ENCODE results near the gene CBFA2T3.

CBFA2T3 gene

GRCh38 chr16:88833086-88833485, 143.9 kb downstream of the CBFA2T3 start:
- peaks cover 11 to 69% (median 33%) of the 10 kb centered on the region in 3 donors for H3K36me3 ChIP-seq
- no peaks in the 10 kb centered on the region for H3K4me1 ChIP-seq
- no peak for DNase-seq
- no peak overlapping the region for H3K27ac ChIP-seq
- H3K27me3 ChIP-seq: no peaks in the 10 kb centered on the region
- intact Hi-C loops (cut with DNase I; ENCODE audit: low total_unique reads): no loop called here
- no peak overlapping the region for H3K4me3 ChIP-seq
- TF ChIP-seq CTCF (IDR thresholded peaks at IDR 0.05): no peak
- no peaks in the 10 kb centered on the region for H3K9me3 ChIP-seq

GRCh38 chr16:88831838-88832237, 145.2 kb downstream of the CBFA2T3 start:
- Histone ChIP-seq H3K27ac (no peak overlapping the region), H3K9me3 (no peaks in the 10 kb centered on the region), H3K36me3 (peaks cover 14 to 69% (median 40%) of the 10 kb centered on the region in 3 donors), H3K4me3 (no peak overlapping the region), H3K4me1 (no peaks in the 10 kb centered on the region), H3K27me3 (no peaks in the 10 kb centered on the region)
- DNase-seq: no peak
- no peak for TF ChIP-seq CTCF (IDR thresholded peaks at IDR 0.05)
- intact Hi-C loops (cut with DNase I; ENCODE audit: low total_unique reads): no loop called here

- DNase-seq: no peak
- Histone ChIP-seq H3K36me3 (peaks cover 14 to 74% (median 42%) of the 10 kb centered on the region in 3 donors), H3K4me3 (no peak overlapping the region), H3K27ac (no peak overlapping the region), H3K4me1 (no peaks in the 10 kb centered on the region), H3K27me3 (no peaks in the 10 kb centered on the region), H3K9me3 (no peaks in the 10 kb centered on the region)
- TF ChIP-seq CTCF (IDR thresholded peaks at IDR 0.05): no peak
- intact Hi-C loops (cut with DNase I; ENCODE audit: low total_unique reads): no loop called here
Observed at GRCh38 chr16:88830783-88831182, 146.2 kb downstream of the CBFA2T3 start.

GRCh38 chr16:88830258-88830657, 146.7 kb downstream of the CBFA2T3 start:
- DNase-seq: no peak
- H3K27ac ChIP-seq: no peak overlapping the region

GRCh38 chr16:88828711-88829110, 148.3 kb downstream of the CBFA2T3 start:
- Histone ChIP-seq H3K9me3 (no peaks in the 10 kb centered on the region), H3K27ac (no peak overlapping the region), H3K4me1 (no peaks in the 10 kb centered on the region), H3K4me3 (no peak overlapping the region), H3K27me3 (no peaks in the 10 kb centered on the region), H3K36me3 (peaks cover 7 to 77% (median 31%) of the 10 kb centered on the region in 3 donors)
- no peak for TF ChIP-seq CTCF (IDR thresholded peaks at IDR 0.05)
- intact Hi-C loops (cut with DNase I; ENCODE audit: low total_unique reads): no loop called here
- no peak for DNase-seq

More at GRCh38 chr16:88830258-88830657, 146.7 kb downstream of the CBFA2T3 start:
- no peaks in the 10 kb centered on the region for H3K9me3 ChIP-seq
- no peak overlapping the region for H3K4me3 ChIP-seq
- TF ChIP-seq CTCF (IDR thresholded peaks at IDR 0.05): no peak
- peaks cover 10 to 73% (median 37%) of the 10 kb centered on the region in 3 donors for H3K36me3 ChIP-seq
- H3K27me3 ChIP-seq: no peaks in the 10 kb centered on the region
- H3K4me1 ChIP-seq: no peaks in the 10 kb centered on the region
- intact Hi-C loops (cut with DNase I; ENCODE audit: low total_unique reads): no loop called here

- no peak for TF ChIP-seq CTCF (IDR thresholded peaks at IDR 0.05)
- Histone ChIP-seq H3K36me3 (peaks cover 9 to 85% (median 35%) of the 10 kb centered on the region in 3 donors), H3K27ac (no peak overlapping the region), H3K4me1 (no peaks in the 10 kb centered on the region), H3K9me3 (no peaks in the 10 kb centered on the region), H3K4me3 (no peak overlapping the region), H3K27me3 (no peaks in the 10 kb centered on the region)
- intact Hi-C loops (cut with DNase I; ENCODE audit: low total_unique reads): no loop called here
- DNase-seq: no peak
Observed at GRCh38 chr16:88827727-88828126, 149.3 kb downstream of the CBFA2T3 start.
